NCI-H1436 treated with DMSO at 0.1 percent for 48 hours (cell line): ENCODE results near the gene SLC24A5.

Experiments used
- DNase-seq: peaks from one replicate; lab custom pipeline; 2025; lab: John Stamatoyannopoulos, UW

Gene SLC24A5

GRCh38 chr15:48120745-48121144, at the start of gene SLC24A5:
SLC24A5 (plus strand) TSS chr15:48120990; CDS start chr15:48121045, 55 bp downstream.
- no peak for DNase-seq

- DNase-seq, result no peak
Measured at GRCh38 chr15:48072941-48073340, 47.8 kb upstream of the SLC24A5 start.

- DNase-seq, result no peak
Measured at GRCh38 chr15:48073881-48074280, 46.9 kb upstream of the SLC24A5 start.

- no peak for DNase-seq
Measured at GRCh38 chr15:48076454-48076853, 44.3 kb upstream of the SLC24A5 start.

GRCh38 chr15:48077616-48078184, 43.1 kb upstream of the SLC24A5 start:
- DNase-seq, result no peak

- no peak for DNase-seq
Measured at GRCh38 chr15:48084759-48085590, 35.8 kb upstream of the SLC24A5 start.

- DNase-seq, result no peak
Measured at GRCh38 chr15:48085591-48085930, 35.2 kb upstream of the SLC24A5 start.

GRCh38 chr15:48086133-48086532, 34.7 kb upstream of the SLC24A5 start:
- DNase-seq, result no peak

GRCh38 chr15:48086576-48086975, 34.2 kb upstream of the SLC24A5 start:
- DNase-seq, result no peak

GRCh38 chr15:48087844-48088243, 32.9 kb upstream of the SLC24A5 start:
- DNase-seq, result no peak

- DNase-seq, result no peak
Measured at GRCh38 chr15:48089702-48090101, 31.1 kb upstream of the SLC24A5 start.

- no peak for DNase-seq
Measured at GRCh38 chr15:48090115-48090514, 30.7 kb upstream of the SLC24A5 start.

GRCh38 chr15:48090666-48091065, 30.1 kb upstream of the SLC24A5 start:
- DNase-seq, result no peak

GRCh38 chr15:48091522-48091921, 29.3 kb upstream of the SLC24A5 start:
- DNase-seq, result no peak

- no peak for DNase-seq
Measured at GRCh38 chr15:48096355-48096786, 24.4 kb upstream of the SLC24A5 start.

GRCh38 chr15:48096813-48097212, 24.0 kb upstream of the SLC24A5 start:
- no peak for DNase-seq

GRCh38 chr15:48097264-48097663, 23.5 kb upstream of the SLC24A5 start:
- DNase-seq, result no peak

GRCh38 chr15:48101376-48101961, 19.3 kb upstream of the SLC24A5 start:
- no peak for DNase-seq

GRCh38 chr15:48102167-48102566, 18.6 kb upstream of the SLC24A5 start:
- no peak for DNase-seq

GRCh38 chr15:48103647-48104046, 17.1 kb upstream of the SLC24A5 start:
- DNase-seq, result no peak

GRCh38 chr15:48105936-48106335, 14.9 kb upstream of the SLC24A5 start:
- DNase-seq, result no peak

GRCh38 chr15:48109212-48109611, 11.6 kb upstream of the SLC24A5 start:
- DNase-seq, result no peak

- no peak for DNase-seq
Measured at GRCh38 chr15:48109856-48110531, 10.8 kb upstream of the SLC24A5 start.
